ENCODE data around the gene IRGQ. TPM values are rescaled to one million over a fixed set of nuclear protein-coding genes. Genes with fewer than 3 reads are reported as not detected.
"Not testable (repeated sequence)": the region's sequence is repeated elsewhere in the genome, so short reads cannot be mapped to it uniquely, and the experiment has no call there.

Gene IRGQ
- total RNA-seq, 1 donor from 2014 or later: 58.3 TPM

DNA sequence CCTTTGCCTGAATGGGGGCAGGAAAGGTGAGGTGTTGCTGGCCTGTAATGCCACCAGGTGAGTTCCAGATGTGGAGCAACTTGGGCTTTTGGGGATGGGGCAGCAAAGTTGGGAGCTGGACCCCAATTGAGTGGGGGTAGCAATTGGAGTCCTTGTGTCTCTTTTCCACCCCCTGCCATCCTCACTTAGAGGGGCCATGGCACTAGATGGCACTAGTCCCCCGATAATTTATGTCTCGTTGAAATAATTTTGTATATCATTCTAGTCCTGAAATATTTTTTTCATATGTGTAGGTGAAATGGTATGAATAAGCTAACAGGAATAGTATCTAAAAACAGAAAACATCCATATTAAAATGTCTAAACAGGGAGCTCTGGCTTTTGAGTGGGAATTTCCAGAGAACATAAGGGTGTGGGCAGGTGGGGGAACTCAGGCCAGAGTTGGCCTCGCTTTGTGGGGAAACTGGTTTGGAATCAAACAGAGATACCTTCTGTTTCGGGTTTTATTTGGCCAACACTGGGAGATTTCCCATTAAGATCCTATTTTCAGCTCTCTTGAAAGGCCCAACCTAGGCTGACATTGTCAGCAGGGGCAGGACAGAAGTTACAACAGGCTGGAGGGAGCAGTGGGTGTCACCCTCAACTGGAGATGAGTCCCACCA lies 3.8 kb upstream of the IRGQ start:
- no peak for DNase-seq (ENCODE audit: extremely low read depth, low read depth, low spot score)

DNA sequence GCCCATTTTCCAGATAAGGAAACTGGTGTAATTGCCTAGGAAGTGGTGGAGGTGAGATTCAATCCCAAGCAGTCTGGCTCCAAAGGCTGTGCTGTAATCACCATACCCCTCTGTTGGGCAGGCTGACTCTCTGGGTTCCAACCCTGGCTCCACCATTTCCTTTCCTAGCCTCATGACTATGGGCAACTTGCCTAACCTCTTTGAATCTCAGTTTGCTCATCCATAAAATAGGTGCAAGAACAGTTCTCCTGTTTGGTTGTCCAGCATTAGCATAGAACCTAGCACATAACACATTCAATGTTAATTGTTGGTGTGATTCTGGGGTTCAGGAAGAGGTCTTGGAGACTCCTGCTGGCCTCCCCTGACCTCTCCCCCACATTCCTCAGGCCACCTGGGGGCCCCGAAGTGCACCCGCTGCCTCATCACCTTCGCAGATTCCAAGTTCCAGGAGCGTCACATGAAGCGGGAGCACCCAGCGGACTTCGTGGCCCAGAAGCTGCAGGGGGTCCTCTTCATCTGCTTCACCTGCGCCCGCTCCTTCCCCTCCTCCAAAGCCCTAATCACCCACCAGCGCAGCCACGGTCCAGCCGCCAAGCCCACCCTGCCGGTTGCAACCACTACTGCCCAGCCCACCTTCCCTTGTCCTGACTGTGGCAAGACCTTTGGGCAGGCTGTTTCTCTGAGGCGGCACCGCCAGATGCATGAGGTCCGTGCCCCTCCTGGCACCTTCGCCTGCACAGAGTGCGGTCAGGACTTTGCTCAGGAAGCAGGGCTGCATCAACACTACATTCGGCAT lies 2.7 kb upstream of the IRGQ start:
- no peak for DNase-seq (ENCODE audit: extremely low read depth, low read depth, low spot score)

DNA sequence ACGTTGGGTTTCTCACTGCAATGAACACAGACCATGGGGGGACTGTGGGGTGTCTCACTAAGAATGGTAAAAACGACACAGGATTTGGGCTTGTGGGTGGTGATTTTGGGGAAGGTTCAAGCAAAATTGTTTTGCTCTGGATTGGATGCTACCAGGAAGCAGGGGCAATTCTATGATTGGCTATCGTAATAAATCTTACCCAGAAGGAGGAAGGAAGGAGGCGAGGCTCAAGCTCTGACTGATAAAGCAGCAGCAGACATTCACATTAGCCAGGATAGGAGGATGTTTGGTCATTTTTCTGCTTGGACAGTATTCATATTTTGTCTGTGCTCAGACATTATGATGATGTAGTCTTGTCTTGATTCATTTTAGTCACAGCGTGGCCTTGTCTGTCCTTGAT lies 1.9 kb upstream of the IRGQ start:
- no peak for DNase-seq (ENCODE audit: extremely low read depth, low read depth, low spot score)

DNA sequence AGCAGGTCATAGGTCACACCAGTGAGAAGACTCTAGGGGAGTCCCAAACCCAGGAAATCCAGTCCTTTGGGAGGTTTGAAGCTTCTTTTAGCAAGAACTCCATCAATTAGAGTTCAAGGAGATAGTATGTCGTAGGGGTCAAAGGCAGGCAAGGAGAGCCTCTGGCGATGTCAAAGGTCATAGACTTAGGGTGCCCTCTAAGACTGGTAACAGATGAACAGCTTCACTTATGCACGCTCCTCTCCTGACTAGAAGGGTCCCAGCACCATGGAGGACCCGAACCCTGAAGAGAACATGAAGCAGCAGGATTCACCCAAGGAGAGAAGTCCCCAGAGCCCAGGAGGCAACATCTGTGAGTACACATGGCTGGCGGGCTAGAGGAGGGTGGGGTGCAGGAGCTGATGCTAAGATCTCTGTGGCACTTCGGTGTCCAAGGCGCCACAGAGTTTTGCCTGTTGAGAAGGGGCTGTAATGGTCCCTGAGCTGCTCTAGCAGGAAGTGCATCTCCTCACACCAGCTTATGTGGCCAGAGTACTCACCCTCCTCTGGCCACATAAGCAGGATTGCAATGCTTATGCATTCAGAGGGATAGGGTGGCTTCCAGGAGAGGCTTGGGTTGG lies 1.0 kb upstream of the IRGQ start:
- no peak for DNase-seq (ENCODE audit: extremely low read depth, low read depth, low spot score)

DNA sequence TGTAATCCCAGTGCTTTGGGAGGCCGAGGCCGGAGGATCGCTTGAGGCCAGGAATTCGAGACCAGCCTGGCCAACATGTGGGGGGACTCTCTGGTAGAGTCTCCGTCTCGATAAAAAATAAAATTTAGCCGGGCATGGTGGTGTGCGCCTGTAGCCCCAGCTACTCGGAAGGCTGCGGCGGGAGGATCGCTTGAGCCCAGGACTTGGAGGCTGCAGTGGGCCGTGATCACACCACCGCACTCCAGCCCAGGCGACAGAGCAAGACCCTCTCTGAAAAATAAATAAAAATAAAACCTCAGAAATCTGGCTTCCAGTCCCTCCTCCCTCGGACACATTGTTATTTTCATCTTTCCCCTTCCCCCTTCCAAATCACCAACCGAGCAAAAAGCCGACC lies 332 bp downstream of the IRGQ start:
- no peak for DNase-seq (ENCODE audit: extremely low read depth, low read depth, low spot score)

DNA sequence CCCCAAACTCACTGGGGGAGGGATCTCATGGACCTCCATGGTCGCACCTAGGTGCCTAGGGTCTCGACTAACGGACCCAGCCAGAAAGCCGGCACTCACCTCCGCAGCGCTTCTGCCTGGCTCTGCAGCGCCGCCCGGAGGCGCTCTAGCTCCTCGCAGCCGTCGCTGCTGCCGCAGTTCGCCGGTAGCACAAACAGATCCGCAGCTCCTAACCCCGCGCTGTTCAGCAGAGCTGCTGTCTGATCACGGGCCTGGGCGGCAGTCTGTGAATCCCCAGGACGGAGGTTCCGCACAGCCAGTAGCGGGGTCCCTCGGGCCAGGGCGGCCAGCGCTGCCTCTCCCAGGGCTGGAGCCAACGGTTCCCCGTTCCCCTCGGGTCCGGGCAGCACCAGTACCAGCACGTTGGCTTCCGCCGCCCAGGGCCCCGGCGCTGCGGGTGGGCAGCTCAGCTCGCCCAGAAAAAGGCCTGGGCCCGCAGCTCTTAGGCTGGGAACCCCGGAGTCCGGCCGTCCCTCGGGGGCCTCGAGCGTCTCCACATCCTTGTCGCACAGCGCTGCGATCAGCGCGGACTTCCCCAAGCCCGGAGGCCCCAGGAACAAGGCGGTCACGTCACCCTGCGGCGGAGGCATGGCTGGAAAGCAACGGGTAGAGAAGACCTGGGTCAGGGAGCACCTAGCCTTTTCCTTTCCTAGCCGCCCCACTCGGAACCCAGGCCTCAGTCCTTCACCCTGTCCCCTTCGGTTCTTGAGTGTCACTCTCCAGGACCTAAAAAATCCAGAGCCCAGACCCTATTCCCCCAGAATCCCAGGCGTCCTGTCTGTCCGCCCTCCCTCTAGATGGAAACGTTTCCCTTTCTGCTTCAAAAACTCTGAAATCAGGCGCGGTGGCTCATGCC lies 977 bp downstream of the IRGQ start:
- DNase-seq (ENCODE audit: extremely low read depth, low read depth, low spot score): no peak

DNA sequence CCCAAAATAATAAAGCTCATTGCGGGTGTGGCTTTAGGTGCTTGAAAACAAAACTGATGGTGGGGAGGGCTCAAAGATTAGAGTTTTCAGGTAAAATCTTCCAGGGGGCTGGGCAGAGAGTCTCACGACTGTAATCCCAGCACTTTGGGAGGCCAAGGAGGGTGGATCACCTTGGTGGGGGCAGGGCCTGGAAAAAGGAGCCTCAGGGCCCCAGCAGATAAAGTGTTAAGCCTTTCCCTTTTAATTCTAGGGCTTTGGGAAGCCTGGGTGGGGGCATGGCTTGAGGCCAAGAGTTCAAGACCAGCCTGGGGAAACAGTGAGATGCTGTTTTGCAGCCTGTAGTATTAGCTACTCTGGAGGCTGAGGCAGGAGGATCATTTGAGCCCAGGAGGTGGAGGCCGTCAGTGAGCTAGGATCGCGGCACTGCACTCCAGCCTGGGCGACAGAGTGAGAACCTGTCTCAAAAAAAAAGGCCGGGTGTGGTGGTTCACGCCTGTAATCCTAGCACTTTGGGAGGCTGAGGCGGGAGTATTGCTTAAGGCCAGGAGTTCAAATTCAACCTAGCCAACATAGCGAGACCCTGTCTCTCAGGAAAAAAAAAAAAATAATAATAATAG lies 1.7 kb downstream of the IRGQ start:
- DNase-seq (ENCODE audit: extremely low read depth, low read depth, low spot score): no peak

DNA sequence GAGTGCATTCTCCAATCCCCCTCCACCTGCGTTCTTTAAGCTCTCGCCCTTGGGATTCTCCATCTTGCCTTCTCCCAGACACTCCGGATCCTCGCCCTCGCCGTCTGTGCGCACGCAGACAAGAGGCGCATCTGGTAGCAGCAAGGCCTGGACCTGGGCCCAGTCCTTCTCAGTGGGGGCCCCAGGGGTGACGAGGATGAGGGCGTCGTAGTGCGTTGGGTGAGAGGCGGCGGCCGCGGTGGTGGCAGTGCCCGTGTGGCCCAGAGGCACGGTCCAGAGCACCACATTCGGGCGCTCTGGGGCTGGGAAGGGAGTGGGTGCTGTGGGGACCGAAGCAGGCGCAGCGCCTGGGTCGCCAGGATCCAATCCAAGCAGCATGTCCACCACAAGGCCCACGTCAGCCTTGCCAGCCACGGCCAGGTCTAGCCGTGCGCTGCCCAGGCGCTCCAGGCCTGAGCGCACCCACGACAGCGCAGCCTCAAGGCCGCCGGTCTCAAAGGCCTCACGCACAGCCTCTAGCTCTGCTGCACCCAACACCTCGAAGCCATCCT lies 3.1 kb downstream of the IRGQ start:
- no peak for DNase-seq (ENCODE audit: extremely low read depth, low read depth, low spot score)

DNA sequence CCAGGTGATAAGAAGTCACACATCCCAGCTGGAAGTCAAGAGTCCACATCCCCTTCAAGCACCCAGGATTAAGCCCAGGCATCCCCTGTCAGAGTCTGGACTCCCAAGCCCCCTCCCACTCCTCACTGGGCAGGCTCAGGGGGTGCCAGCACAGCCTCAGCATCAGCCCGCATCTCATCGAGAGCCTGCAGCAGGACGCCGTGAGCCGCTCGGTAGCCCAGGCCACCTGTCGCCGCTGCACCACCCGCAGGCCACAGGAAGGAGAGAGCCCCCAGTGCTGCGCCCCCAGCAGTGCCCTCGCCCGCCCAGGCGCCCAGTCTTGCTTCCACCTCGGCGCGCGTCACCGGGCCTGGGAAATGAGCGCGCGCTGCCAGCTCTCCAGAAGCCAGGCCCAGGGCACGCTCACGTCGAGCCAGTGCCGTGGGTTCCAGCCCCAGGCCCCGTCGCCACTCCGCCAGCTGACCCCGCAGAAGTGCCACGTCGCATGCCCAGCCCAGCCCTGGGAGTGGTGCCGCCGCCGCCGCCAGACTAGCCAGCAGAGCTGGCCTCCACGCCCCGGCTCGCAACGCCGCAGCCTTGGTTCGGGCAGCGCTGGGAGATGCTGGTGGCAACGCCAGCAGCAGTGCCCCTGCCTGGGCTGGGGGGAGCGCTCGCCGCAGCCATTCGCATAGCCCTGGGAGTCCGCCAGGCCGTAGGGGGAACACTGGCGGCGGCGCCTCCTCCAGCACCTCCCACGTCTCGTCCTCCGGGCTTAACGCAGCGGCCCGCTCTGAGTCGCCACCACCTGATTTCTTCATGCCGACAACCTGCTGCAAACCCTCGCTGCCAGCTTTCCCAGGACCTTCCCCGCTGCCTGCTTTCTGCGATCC lies 3.8 kb downstream of the IRGQ start:
- DNase-seq (ENCODE audit: extremely low read depth, low read depth, low spot score): no peak

DNA sequence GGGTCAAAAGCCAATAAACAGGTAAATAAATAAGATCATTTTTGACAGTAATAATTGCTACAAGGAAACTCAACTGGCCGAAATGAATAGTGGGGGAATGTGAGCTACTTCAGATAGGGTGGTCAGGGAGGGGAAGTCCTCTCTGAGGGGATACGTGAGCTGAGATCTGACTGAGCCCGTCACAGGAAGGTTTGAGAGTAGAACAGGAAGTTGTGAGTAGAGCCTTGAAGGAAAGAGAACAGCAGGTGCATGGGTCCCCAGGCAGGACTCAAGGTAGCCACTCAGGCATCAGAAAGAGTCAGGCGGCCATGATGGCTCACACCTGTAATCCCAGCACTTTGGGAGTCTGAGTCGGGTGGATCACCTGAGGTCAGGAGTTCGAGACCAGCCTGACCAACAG lies 6.3 kb downstream of the IRGQ start:
- DNase-seq (ENCODE audit: extremely low read depth, low read depth, low spot score): no peak

DNA sequence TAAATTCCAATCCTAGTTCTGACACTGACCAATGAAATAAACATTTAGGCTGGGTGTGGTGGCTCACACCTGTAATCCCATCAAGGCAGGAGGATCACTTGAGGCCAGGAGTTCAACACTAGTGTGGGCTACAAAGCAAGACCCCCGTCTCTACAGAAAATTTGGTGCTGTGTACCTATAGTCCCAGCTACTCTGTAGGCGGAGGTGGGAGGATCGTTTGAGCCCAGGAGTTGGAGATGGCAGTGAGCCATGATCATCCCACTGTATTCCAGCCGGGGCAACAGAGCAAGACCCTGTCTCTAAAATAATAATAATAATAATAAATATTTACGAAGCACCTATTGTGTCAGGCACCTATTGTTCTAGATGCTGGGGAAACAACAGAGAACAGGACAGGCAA lies 6.7 kb downstream of the IRGQ start:
- no peak for DNase-seq (ENCODE audit: extremely low read depth, low read depth, low spot score)

DNA sequence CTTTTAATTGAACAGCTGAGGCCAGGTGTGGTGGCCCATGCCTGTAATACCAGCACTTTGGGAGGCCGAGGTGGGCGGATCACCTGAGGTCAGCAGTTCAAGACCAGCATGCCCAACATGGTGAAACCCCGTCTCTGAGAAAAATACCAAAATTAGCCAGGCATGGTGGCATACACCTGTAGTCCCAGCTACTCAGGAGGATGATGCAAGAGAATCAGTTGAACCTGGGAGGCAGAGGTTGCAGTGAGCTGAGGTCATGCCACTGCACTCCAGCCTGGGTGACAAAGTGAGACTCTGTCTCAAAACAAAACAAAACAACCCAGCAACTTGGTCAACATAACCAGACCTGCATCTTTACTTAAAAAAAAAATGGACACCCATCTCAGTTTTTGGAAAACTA lies 8.9 kb downstream of the IRGQ start:
- not testable (repeated sequence) for DNase-seq (ENCODE audit: extremely low read depth, low read depth, low spot score)

DNA sequence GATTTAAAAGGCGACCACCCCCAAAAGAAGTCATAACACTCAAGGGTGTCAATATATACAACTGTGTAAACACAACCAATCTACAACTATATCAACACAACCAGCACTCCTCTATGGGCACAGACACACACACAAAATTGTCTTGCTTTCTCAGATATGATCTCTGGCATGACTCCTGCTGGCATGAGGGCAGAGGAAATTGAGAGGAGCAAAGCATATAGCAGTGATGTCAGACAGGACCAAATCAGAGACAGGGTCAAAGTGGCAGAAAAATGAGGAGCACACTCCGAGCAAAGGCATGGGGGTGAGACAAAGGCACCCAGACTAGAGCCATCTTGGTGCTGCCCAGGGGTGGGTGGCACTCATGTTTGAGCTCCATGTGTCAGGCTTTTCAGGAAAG lies 9.6 kb downstream of the IRGQ start:
- no peak for DNase-seq (ENCODE audit: extremely low read depth, low read depth, low spot score)

DNA sequence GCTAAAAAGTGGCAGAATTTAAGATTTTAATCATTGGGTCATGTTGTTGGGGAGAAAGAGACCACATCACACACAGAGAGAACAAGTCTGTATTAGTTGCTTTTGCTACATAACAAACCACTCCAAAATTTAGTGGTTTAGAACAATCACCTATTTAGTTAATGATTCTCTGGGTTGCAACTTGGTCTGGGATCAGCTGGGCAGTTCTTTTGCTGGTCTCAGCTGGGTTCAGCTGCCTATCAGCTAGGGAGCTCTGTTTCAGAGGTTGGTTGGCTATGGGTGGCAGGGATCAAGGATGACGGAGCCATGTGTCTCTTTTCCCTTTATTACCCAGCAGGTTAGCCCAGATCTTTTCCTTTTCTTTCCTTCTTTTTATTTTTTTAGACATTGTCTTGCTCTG lies 11.4 kb downstream of the IRGQ start:
- no peak for DNase-seq (ENCODE audit: extremely low read depth, low read depth, low spot score)

DNA sequence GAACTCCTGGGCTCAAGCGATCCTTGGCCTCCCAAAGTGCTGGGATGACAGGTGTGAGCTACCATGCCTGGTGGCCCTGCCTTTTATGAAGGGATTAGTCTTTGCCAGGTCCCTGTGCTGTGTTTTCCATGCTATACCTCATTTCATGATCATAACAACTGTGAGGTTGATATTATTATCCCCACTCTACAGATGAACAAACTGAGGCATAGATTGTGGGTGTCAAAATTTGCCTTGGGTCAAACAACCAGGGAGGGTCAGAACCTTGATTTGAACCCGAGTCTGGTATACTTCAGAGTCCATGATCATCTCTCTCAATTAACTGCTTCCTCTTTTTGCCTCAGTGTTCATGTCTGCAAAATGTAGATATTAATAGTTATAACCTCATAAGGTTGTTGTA lies 13.4 kb downstream of the IRGQ start:
- DNase-seq (ENCODE audit: extremely low read depth, low read depth, low spot score): no peak

DNA sequence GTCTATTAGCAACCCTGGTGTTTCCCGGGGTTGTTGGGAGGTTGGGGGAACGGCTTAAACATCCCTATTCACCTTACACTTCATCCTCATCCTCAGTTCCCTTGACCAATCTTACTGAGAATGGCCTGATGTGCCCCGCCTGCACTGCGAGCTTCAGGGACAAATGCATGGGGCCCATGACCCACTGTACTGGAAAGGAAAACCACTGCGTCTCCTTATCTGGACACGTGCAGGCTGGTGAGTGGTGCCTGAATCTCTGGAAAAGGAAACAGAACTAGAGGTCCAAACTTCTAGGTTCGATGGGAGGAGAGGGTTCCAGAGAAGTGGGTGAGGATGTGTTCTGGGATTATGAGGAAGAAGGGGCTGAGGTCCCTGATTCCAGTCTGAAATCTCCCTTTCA lies 14.5 kb downstream of the IRGQ start:
- no peak for DNase-seq (ENCODE audit: extremely low read depth, low read depth, low spot score)

DNA sequence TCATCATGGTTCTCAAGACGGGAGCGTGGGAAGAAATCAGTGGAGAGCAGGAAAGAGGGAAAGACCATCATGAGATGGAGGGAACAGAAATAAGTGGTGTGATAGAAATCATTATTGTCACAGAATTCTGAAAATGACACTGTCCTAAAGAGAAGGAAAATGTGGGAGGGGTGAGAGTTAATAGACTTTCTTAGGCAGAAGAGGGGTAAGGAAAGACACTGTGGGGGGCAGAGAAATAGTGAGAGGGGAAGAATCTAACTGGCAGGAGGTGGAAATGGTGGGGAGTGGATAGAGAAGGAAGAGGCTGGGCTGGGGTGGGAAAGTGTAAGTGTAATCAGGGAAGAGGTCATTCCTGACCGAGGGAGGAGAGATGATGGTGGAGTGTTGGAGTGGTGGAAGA lies 17.1 kb downstream of the IRGQ start:
- DNase-seq (ENCODE audit: extremely low read depth, low read depth, low spot score): no peak

DNA sequence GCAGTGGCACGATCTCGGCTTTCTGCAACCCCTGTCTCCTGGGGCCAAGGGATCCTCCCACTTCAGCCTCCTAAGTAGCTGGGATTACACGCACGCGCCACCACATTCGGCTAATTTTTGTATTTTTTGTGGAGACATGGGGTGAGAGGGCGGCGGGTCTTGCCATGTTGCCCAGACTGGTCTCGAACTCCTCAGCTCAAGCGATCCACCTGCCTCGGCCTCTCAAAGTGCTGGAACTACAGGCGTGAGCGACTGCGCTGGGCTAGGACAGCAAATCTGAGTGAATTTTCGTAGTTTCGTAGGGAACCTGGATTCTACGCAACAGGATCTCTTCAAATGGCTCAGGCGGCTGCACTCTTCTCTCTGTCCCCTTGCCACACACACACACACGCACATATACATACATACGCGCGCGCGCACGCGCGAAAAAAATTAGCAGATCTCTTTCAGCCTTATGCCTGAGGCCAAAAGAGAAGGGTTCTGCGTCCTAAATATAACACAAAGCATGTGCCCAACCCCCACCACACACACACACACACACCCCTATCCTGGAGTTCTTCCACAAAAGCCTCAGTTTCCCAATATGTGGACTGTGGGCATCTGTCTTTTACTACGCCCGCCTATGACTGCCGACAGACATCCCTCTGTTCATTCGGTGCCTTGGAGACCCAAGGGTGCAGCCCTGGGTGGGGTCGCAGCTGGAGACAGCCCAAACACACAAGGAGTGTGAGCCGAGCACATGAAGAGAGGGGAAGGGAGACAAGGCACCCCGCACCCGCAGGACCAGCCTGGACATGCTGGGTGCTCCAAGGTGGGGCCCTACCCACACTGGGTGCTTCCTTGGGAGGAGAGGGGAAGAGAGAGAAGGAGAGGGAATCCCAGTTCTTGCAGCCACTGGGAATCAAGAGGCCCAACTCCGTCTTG lies 19.7 kb downstream of the IRGQ start:
- DNase-seq (ENCODE audit: extremely low read depth, low read depth, low spot score): no peak
